HEK293T (cell line): ENCODE data around the gene TRIM7.

Experiments
- CTCF ChIA-PET: fragments of 350-600 bp; formaldehyde crosslinking; extraction: SDS; loops from one replicate; lab custom pipeline; 2021; ENCODE audit warnings: antibody characterized with exemption, inconsistent platforms; lab: Yijun Ruan, JAX
- POLR2A ChIA-PET: fragments of 350-600 bp; formaldehyde crosslinking; extraction: SDS; loops from one replicate; lab custom pipeline; 2020; ENCODE audit warnings: antibody characterized with exemption, inconsistent platforms; lab: Yijun Ruan, JAX
- DNase-seq: peaks from one replicate; pipeline ENCODE4 v3.0.0; 2012; ENCODE audit warnings: mixed read lengths; ENCODE audit errors: extremely low spot score
- ARNT ChIP-seq: fragments of 450-650 bp; IDR thresholded peaks from 2 replicates; pipeline ENCODE4 v1.6.1; 2017; ENCODE audit warnings: mild to moderate bottlenecking
- BHLHE40 ChIP-seq: fragments of 450-650 bp; IDR thresholded peaks from 2 replicates; pipeline ENCODE4 v1.6.1; 2016; ENCODE audit warnings: mild to moderate bottlenecking, moderate library complexity, borderline replicate concordance
- CTBP1 ChIP-seq: fragments of 450-650 bp; IDR thresholded peaks from 2 replicates; pipeline ENCODE4 v1.6.1; 2016; ENCODE audit warnings: borderline replicate concordance
- ELF4 ChIP-seq: fragments of 450-650 bp; IDR thresholded peaks from 2 replicates; pipeline ENCODE4 v1.6.1; 2017; ENCODE audit warnings: antibody characterized with exemption
- FOXA1 ChIP-seq: fragments of 450-650 bp; IDR thresholded peaks from 2 replicates; pipeline ENCODE4 v1.6.1; 2016; ENCODE audit warnings: mild to moderate bottlenecking
- FOXK2 ChIP-seq: fragments of 450-650 bp; IDR thresholded peaks from 2 replicates; pipeline ENCODE4 v1.6.1; 2016; ENCODE audit warnings: mild to moderate bottlenecking
- HDGF ChIP-seq: fragments of 450-650 bp; IDR thresholded peaks from 2 replicates; pipeline ENCODE4 v1.6.1; 2017; ENCODE audit warnings: antibody characterized with exemption, borderline replicate concordance
- L3MBTL2 ChIP-seq: fragments of 450-650 bp; conservative IDR thresholded peaks from 2 replicates; pipeline ENCODE4 v1.6.1; 2016; ENCODE audit warnings: mild to moderate bottlenecking
- LEF1 ChIP-seq: fragments of 450-650 bp; IDR thresholded peaks from 2 replicates; pipeline ENCODE4 v1.6.1; 2017; ENCODE audit warnings: mild to moderate bottlenecking, borderline replicate concordance
- NFRKB ChIP-seq: fragments of 450-650 bp; IDR thresholded peaks from 2 replicates; pipeline ENCODE4 v1.6.1; 2016; ENCODE audit warnings: mild to moderate bottlenecking, moderate library complexity
- SP1 ChIP-seq: fragments of 450-650 bp; IDR thresholded peaks from 2 replicates; pipeline ENCODE4 v1.6.1; 2017
- SUZ12 ChIP-seq: fragments of 450-650 bp; IDR thresholded peaks from 2 replicates; pipeline ENCODE4 v1.6.1; 2016; ENCODE audit warnings: mild to moderate bottlenecking
- TARDBP ChIP-seq: fragments of 450-650 bp; IDR thresholded peaks from 2 replicates; pipeline ENCODE4 v1.6.1; 2016
- TF ChIP-seq, protein P1 (sequence below): fragments of 450-650 bp; IDR thresholded peaks from 2 replicates; pipeline ENCODE4 v1.6.1; 2016

The TRIM7 gene

DNA sequence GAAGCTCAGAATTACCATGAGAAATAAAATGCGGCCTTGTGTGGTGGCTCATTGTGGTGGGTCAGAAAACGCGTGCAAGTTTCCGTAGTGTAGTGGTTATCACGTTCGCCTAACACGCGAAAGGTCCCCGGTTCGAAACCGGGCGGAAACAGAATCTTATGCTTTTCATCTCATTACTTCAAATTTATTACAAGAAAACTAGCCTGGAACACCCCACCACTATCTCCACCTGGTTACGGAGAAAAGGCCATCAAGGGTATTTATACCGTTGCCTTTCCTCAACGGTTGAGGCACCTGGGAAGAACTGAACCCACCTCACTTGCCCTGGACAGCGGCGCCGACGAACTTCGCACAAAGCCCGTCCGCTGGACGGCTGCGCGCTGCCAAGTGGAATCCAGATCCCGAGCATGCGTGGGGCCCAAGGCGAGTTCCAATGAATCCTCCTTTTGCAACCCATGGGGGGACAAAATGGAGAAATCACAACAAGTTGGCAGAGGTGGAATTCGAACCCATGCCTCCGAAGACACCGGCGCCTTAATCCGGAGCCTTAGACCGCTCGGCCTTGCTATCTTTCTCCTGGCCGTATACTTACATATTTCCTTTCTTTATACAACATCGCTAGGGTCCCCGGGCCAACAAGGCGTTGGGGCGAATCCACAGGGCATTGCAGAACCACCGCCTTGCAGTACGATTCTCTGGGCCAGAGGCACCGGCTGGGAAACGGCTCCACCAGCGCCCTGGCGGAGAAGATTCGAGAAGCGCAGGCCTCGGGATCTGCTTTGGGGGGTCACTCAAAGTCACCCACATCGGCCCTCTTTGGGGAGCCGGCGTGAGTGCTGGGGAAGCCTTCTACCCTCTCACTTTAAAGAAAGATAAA is 40.7 kb downstream of the TRIM7 start:
- POLR2A ChIA-PET = interaction anchor here (0.6 kb wide), 1 partner anchor 96 kb away, joined by 3 read pairs; no protein-coding TSS in a partner anchor
- no peak for TF ChIP-seq SP1
- no peak for TF ChIP-seq HDGF
- no peak for TF ChIP-seq FOXA1
- no peak for TF ChIP-seq ARNT
- no peak for TF ChIP-seq BHLHE40
- TF ChIP-seq FOXK2 = no peak
- 0 out of 2 replicates have a peak, but pooled peaks have one; percentile 1 for TF ChIP-seq L3MBTL2
- TF ChIP-seq SUZ12 = no peak
- DNase-seq = no peak
- CTCF ChIA-PET = no interaction called here

DNA sequence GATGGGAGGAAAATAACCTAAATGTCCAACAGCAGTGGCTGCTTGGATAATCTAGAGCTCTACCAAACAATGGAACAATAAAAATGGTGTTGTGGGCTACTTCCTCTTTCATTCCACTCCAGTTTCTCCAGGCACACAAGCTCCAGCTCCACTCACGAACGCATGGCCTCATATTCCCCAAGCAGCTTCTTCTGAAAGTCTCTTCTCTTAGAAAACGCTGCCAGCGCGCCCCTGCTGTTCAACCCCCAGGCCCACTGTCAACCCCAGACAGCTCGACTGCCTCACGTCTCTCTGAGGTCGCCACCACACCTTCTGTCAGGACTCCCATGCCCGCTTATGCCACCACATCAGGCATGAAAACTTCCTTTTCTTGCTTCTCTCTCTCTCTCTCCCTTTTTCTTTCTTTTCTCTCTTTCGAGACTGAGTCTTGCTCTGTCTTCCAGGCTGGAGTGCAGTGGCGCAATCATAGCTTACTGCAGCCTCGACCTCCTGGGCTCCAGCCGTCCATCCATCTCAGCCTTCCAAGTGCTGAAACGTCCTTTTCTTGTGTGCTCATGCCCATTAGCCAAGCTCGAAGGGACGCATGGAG is 41.4 kb downstream of the TRIM7 start:
- CTCF ChIA-PET = no interaction called here
- DNase-seq = no peak
- POLR2A ChIA-PET = interaction anchor here (0.6 kb wide), 1 partner anchor 97 kb away, joined by 3 read pairs; no protein-coding TSS in a partner anchor
- TF ChIP-seq LEF1 (no peak), TARDBP (no peak), ELF4 (no peak), L3MBTL2 (0 out of 2 replicates have a peak, but pooled peaks have one; percentile 15)
- TF ChIP-seq, protein P1, sequence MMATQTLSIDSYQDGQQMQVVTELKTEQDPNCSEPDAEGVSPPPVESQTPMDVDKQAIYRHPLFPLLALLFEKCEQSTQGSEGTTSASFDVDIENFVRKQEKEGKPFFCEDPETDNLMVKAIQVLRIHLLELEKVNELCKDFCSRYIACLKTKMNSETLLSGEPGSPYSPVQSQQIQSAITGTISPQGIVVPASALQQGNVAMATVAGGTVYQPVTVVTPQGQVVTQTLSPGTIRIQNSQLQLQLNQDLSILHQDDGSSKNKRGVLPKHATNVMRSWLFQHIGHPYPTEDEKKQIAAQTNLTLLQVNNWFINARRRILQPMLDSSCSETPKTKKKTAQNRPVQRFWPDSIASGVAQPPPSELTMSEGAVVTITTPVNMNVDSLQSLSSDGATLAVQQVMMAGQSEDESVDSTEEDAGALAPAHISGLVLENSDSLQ = no peak

DNA sequence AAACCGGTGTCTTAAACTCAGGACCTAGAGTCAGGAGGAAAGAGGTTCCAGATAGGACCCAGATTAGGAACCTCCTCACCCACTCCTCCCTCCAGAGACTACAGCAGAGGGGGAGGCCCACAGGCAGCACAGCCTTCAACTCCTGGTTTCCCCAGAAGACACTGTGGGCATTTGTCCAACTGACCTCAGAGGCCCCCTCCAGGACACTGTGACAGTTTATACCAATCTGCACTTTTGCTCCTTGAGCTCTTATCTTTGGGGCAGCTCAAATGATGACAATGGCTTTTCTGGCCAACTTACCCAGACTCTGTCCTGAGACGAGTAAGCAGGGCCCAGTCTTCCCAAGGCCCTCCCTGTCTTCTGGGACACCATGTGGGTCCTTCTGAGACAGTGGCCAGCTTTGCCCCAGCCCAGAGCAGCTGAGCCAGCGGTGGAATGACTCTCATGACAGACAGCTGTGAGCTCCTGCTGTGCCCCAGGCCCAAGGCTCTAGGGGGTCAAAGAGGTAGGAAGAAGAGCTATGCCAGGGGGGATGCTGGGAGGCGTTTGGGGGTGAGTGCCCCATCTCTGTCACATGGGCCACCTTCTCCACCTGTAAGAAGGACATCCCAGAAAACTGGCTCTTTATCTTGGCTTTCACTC is 43.3 kb downstream of the TRIM7 start:
- ChIA-PET POLR2A (interaction anchor here (1.2 kb wide), 1 partner anchor 45 kb away, joined by 5 read pairs; no protein-coding TSS in a partner anchor), CTCF (interaction anchor here (0.6 to 0.9 kb wide), 2 partner anchors 23 to 29 kb away, joined by 3 read pairs; no protein-coding TSS in a partner anchor)
- no peak for DNase-seq
- no peak for TF ChIP-seq SUZ12

DNA sequence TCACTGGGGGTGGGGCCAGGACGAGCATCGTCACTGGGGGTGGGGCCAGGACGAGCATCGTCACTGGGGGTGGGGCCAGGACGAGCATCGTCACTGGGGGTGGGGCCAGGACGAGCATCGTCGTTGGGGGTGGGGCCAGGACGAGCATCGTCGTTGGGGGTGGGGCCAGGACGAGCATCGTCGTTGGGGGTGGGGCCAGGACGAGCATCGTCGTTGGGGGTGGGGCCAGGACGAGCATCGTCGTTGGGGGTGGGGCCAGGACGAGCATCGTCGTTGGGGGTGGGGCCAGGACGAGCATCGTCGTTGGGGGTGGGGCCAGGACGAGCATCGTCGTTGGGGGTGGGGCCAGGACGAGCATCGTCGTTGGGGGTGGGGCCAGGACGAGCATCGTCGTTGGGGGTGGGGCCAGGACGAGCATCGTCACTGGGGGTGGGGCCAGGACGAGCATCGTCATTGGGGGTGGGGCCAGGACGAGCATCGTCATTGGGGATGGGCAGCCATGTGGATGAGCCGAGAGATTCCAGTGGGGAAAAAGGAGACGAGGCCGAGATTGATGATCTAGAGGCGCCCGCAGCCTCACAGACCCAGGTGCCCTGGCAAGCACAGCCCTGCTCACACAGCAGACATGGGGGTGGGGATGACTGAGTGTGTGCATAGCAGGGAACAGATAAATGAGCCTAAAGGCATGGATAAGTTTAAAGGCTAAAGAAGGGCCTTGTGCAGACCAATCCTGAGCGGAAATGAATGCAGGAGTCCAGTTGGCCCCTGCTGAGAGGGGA is 44.1 kb downstream of the TRIM7 start:
- ChIA-PET CTCF (interaction anchor here (1.0 kb wide), 1 partner anchor 8 kb away, joined by 3 read pairs; no protein-coding TSS in a partner anchor), POLR2A (interaction anchor here (1.2 kb wide), 1 partner anchor 46 kb away, joined by 5 read pairs; no protein-coding TSS in a partner anchor)
- peak; percentile 74 for DNase-seq
- peak; percentile 95 for TF ChIP-seq L3MBTL2

DNA sequence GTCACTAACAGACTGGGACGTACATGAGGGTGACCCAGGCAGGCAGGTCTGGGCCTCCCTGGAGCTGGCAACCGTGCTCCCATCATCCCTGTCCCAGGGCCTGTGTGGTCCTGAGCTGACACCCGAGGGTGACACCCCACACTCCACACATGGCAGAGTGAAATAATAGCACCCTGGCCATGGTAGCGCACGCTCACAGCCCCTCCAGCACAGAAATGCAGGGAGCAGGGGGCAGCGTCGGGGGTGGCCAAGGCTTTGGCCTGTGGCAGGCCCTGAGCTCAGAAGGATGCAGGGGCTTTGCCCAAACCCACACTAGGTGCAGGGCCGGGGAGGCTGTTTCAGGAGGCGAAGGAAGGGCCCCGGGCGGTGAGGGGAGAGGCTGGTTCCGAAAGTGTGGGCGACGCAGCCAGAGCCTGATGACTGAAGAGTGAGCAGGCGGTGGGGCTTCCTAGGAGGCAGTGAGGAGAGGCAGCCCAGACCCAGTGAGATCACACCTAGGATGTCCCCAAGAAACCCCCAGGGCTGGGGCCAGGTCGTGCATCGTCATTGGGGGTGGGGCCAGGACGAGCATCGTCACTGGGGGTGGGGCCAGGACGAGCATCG is 44.7 kb downstream of the TRIM7 start:
- POLR2A ChIA-PET = interaction anchor here (0.7 kb wide), 1 partner anchor 27 kb away, joined by 3 read pairs; no protein-coding TSS in a partner anchor
- CTCF ChIA-PET = interaction anchor here (1.0 kb wide), 1 partner anchor 8 kb away, joined by 3 read pairs; no protein-coding TSS in a partner anchor
- DNase-seq = peak; percentile 71
- no peak for TF ChIP-seq TARDBP

DNA sequence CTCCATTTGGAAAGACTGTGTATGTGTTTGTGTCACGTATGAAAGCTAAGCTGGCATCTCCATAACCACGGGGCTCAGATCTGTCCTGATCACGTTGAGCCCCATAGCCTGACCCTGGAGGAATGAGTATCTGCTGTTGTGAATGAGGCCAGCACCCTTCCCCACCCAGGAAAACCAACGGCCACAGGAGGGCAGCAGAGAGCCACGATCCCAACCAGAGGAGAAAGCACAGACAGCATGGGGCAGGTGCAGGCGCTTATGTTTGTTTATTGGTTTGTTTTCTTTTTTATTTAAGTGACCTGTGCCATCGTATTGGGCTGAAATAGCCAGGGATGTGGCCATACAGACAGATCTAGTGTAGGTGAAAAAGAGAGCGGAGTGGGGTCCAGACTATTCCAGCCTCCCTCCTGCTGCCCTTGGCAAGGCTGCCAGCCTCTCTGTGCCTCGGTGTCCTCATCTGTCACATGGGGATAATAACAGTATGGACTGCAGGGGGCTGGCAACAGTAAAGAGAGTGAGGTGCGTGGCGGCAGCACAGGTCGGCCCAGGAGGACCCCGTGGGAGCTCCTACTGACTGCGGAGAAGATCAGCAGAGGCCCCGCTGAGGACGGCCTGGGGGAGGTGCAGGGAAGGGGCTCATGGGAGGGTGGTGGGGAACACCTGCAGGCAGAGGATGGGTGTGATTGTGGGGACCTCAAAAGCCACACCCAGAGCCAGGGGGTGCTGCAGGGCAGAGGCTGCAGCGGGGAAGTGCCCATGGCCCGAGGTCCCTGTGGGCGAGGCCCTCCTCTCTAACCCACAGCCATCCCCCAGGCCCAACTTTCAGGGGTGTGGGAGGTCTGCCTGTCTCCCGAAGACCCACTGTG is 45.5 kb downstream of the TRIM7 start:
- CTCF ChIA-PET = interaction anchor here (1.0 to 1.2 kb wide), 2 partner anchors 9 kb away, joined by 3 read pairs; no protein-coding TSS in a partner anchor
- no peak for TF ChIP-seq L3MBTL2
- TF ChIP-seq SUZ12 = no peak
- TF ChIP-seq, protein P1 = no peak
- TF ChIP-seq ELF4 = no peak
- no peak for TF ChIP-seq TARDBP
- no peak for TF ChIP-seq CTBP1
- no peak for TF ChIP-seq NFRKB
- no peak for TF ChIP-seq FOXK2
- no peak for TF ChIP-seq ARNT
- peak; percentile 88 for DNase-seq
- POLR2A ChIA-PET = interaction anchor here (0.7 kb wide), 1 partner anchor 28 kb away, joined by 3 read pairs; no protein-coding TSS in a partner anchor
